GM21367 (cell line): ENCODE data around the gene C16orf89.

Experiments
- ATAC-seq: cut with Tn5 transposase; IDR thresholded peaks from one replicate; pipeline ENCODE4 v1.9.1; 2021; ENCODE audit not compliant: unreplicated experiment

The C16orf89 gene

GRCh38 chr16:5010576-5011329 lies 55.0 kb downstream of the C16orf89 start:
- no peak for ATAC-seq

GRCh38 chr16:5008311-5008731 lies 57.4 kb downstream of the C16orf89 start:
- ATAC-seq = no peak

GRCh38 chr16:5007256-5007655 lies 58.5 kb downstream of the C16orf89 start:
- no peak for ATAC-seq

- no peak for ATAC-seq
These were observed 59.2 kb downstream of the C16orf89 start for GRCh38 chr16:5006348-5007193.

GRCh38 chr16:5005916-5006315 lies 59.8 kb downstream of the C16orf89 start:
- ATAC-seq = no peak

- no peak for ATAC-seq
These were observed 61.4 kb downstream of the C16orf89 start for GRCh38 chr16:5004311-5004710.

- ATAC-seq = no peak
These were observed 61.9 kb downstream of the C16orf89 start for GRCh38 chr16:5003828-5004227.

GRCh38 chr16:5003211-5003610 lies 62.5 kb downstream of the C16orf89 start:
- no peak for ATAC-seq

GRCh38 chr16:5002699-5003143 lies 63.0 kb downstream of the C16orf89 start:
- no peak for ATAC-seq

GRCh38 chr16:5001986-5002385 lies 63.8 kb downstream of the C16orf89 start:
- ATAC-seq = no peak

GRCh38 chr16:5001571-5001970 lies 64.2 kb downstream of the C16orf89 start:
- no peak for ATAC-seq

- no peak for ATAC-seq
These were observed 65.2 kb downstream of the C16orf89 start for GRCh38 chr16:5000573-5001001.

- no peak for ATAC-seq
These were observed 70.9 kb downstream of the C16orf89 start for GRCh38 chr16:4994719-4995434.
